K562 (cell line): ENCODE measurements around the gene FADD. TPM values are rescaled to one million over a fixed set of nuclear protein-coding genes. Genes with fewer than 3 reads are reported as not detected.

Experiments
- ATAC-seq: fragments of 200-7000 bp; cut with Tn5 transposase; 3 replicates; pipeline ENCODE4 v1.9.1; 2020; ENCODE audit warnings: moderate library complexity
- BruUV-seq: library from RNA; stranded (reverse); fragments of 400-500 nt; replicated peaks from 2 replicates; lab custom pipeline; 2021; lab: Mats Ljungman, UMichigan
- CTCF ChIA-PET: fragments of 300-600 bp; formaldehyde crosslinking; extraction: SDS; loops from one replicate; lab custom pipeline; 2021; ENCODE audit warnings: low intra/inter-chr PET ratio; lab: Yijun Ruan, JAX
- POLR2A ChIA-PET: fragments of 300-600, 350-650 bp; sonication (Branson Sonifier 250); formaldehyde crosslinking; extraction: SDS; loops from one replicate; lab custom pipeline; 2021; ENCODE audit warnings: antibody characterized with exemption, inconsistent platforms; lab: Yijun Ruan, JAX
- DNase-seq, 4 experiments: peaks; one replicate each; pipeline versions ENCODE4 v3.0.0 to v3.0.0-alpha.2; 2011 to 2018; ENCODE audit warnings: low spot score in 3 of 4, mixed read lengths in 3 of 4; ENCODE audit errors: extremely low read depth in 1 of 4
- FAIRE-seq: peaks from 2 replicates; lab custom pipeline; 2011; peaks lifted over from hg19 to GRCh38; lab: Jason Lieb, UNC
- H2AFZ ChIP-seq: 2 replicates; pipeline ENCODE4 v1.6.0; 2011; ENCODE audit warnings: low read depth, low read length, control low read depth, inconsistent platforms
- H3K27ac ChIP-seq: fragments of 200-600 bp; 3 replicates; pipeline ENCODE4 v1.8.0; 2011; ENCODE audit warnings: low read depth, mild to moderate bottlenecking, control low read depth, inconsistent platforms, low read length, moderate library complexity, mixed read lengths; ENCODE audit errors: extremely low read depth
- H3K27me3 ChIP-seq, 2 experiments: fragments of 300-600 bp in 1 of 2; 2 replicates in 1 of 2; 3 replicates in 1 of 2; pipeline versions ENCODE4 v1.6.0 to v1.8.0; 2011; ENCODE audit warnings: inconsistent platforms in 2 of 2, low read length in 2 of 2, mild to moderate bottlenecking in 1 of 2, mixed read lengths in 1 of 2, moderate library complexity in 1 of 2; ENCODE audit not compliant: control insufficient read depth in 2 of 2, insufficient read depth in 2 of 2
- H3K36me3 ChIP-seq: fragments of 300-600 bp; 3 replicates; pipeline ENCODE4 v1.8.0; 2011; ENCODE audit warnings: mild to moderate bottlenecking, low read length, inconsistent platforms; ENCODE audit not compliant: control insufficient read depth, insufficient read depth
- H3K4me1 ChIP-seq, 2 experiments: fragments of 200-600 bp in 1 of 2; replicated peaks in 1 of 2; 2 replicates in 1 of 2; 3 replicates in 1 of 2; pipeline versions ENCODE4 v1.5.1 to v1.8.0; 2011; ENCODE audit warnings: inconsistent platforms in 2 of 2, low read length in 2 of 2, mild to moderate bottlenecking in 1 of 2, mixed read lengths in 1 of 2, moderate library complexity in 1 of 2; ENCODE audit not compliant: control insufficient read depth in 2 of 2, insufficient read depth in 2 of 2
- H3K4me2 ChIP-seq: 2 replicates; pipeline ENCODE4 v1.6.1; 2011; ENCODE audit warnings: low read length, control low read depth, inconsistent platforms, mixed read lengths; ENCODE audit not compliant: insufficient read depth
- H3K4me3 ChIP-seq: fragments of 200-600 bp; sonication (generic), shearing (Covaris generic); 2 replicates; pipeline ENCODE4 v1.5.1; 2016; ENCODE audit warnings: control low read depth, inconsistent platforms
- H3K79me2 ChIP-seq: fragments of 200-600 bp; 3 replicates; pipeline ENCODE4 v1.8.0; 2011; ENCODE audit warnings: low read length, inconsistent platforms; ENCODE audit not compliant: control insufficient read depth, insufficient read depth
- H3K9ac ChIP-seq, 2 experiments: 2 replicates each; pipeline versions ENCODE4 v1.6.0 to v1.6.1; 2011; ENCODE audit warnings: low read depth in 2 of 2, low read length in 2 of 2, control low read depth in 1 of 2, inconsistent platforms in 1 of 2, mild to moderate bottlenecking in 1 of 2, mixed read lengths in 1 of 2; ENCODE audit not compliant: insufficient read depth in 1 of 2
- H3K9me1 ChIP-seq: one replicate; pipeline ENCODE4 v1.6.0; 2011; ENCODE audit warnings: inconsistent platforms, mild to moderate bottlenecking, low read length, moderate library complexity; ENCODE audit not compliant: control insufficient read depth, insufficient read depth
- H3K9me3 ChIP-seq: replicated peaks from 2 replicates; pipeline ENCODE4 v1.5.1; 2011; ENCODE audit warnings: low read depth, low read length, inconsistent platforms; ENCODE audit not compliant: control insufficient read depth, insufficient read depth
- H4K20me1 ChIP-seq: replicated peaks from 2 replicates; pipeline ENCODE4 v1.6.1; 2011; ENCODE audit warnings: low read length, inconsistent platforms, mixed read lengths; ENCODE audit not compliant: control insufficient read depth, insufficient read depth
- KDM5B ChIP-seq: fragments of 200-600 bp; sonication (generic); IDR thresholded peaks from 2 replicates; pipeline ENCODE4 v1.6.1; 2012; ENCODE audit warnings: low read depth, mild to moderate bottlenecking, moderate library complexity, low read length, control low read depth, inconsistent platforms; ENCODE audit not compliant: insufficient replicate concordance
- POLR2A ChIP-seq: fragments of 450-650 bp; conservative IDR thresholded peaks from 2 replicates; pipeline ENCODE4 v1.6.1; 2016
- SUPT5H ChIP-seq: fragments of 450-650 bp; IDR thresholded peaks from 2 replicates; pipeline ENCODE4 v1.6.1; 2016
- ZBTB26 ChIP-seq: fragments of 450-650 bp; formaldehyde crosslinking; IDR thresholded peaks from 2 replicates; pipeline ENCODE4 v1.4.0; 2022; ENCODE audit warnings: missing genetic modification characterization
- WGBS: fragments of 100-300 bp; shearing (Covaris generic); methylation state at CpG from one replicate; pipeline ENCODE4 v1.1.6; 2016; ENCODE audit warnings: low coverage, mixed read lengths; ENCODE audit not compliant: insufficient coverage; ENCODE audit errors: missing lambda C conversion rate; 5-methylcytosine and 5-hydroxymethylcytosine counted together
- in situ Hi-C: fragments of 300-500 bp; cut with MboI; formaldehyde crosslinking; loops from 4 replicates; pipeline ENCODE4 v1.15.0; 2018; ENCODE audit warnings: inconsistent platforms, mixed read lengths
- intact Hi-C: fragments of 100-400 bp; cut with micrococcal nuclease; formaldehyde crosslinking; loops from 2 replicates; pipeline ENCODE4 v1.14.2; 2022
- polyA plus RNA-seq, 8 experiments: library from polyadenylated mRNA; depleted of rRNA in 4 of 8; stranded (reverse) in 5 of 8; unstranded in 3 of 8; fragments of >200 nt; fragmentation: Nextera tagmentation in 2 of 8; fragmentation: Illumina TruSeq in 1 of 8; extraction: Ambion mirVana in 2 of 8; extraction: Trizol in 1 of 8; gene quantifications; 2 replicates each; pipeline versions ENCODE4 v1.2.1 to v1.2.3, GENCODE V29; 2011 to 2014; ENCODE audit warnings: inconsistent platforms in 1 of 8, missing spikeins in 1 of 8
- total RNA-seq, 7 experiments: library from RNA; depleted of rRNA in 6 of 7; stranded (reverse); fragments of >200 nt in 6 of 7; fragmentation: Illumina TruSeq in 2 of 7; extraction: Trizol in 2 of 7; gene quantifications; 2 replicates each; pipeline versions ENCODE4 v1.2.1 to v1.2.3, GENCODE V29; 2011 to 2021; ENCODE audit warnings: low replicate concordance in 1 of 7

Gene FADD
- total and polyA plus RNA-seq, 9 of the 15 experiments (the other 6 are each of a cell fraction or from before 2014, with no cell fraction given), result 0.29 to 26.9 (median 20.4) TPM

DNA sequence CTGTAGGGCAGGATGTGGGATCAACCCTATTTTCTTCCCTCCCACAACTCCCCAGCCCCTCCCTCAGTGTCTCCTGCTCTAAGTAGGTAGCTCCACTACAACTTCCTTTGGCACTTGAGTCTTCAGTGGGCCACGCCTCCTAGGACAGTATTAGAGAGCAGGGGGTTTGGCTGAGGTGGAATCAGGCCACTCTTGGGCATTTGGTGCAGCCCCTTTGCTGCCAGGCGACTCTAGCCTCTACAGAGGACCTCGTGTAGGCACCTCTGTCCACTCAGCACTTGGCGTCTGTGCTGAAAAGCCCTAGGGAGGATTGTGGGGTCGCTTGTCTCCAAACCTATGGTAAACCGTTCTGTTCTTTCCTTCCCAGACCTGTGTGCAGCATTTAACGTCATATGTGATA is 2.7 kb downstream of the FADD start:
- Histone ChIP-seq H3K4me2 (no peak overlapping the region), H3K79me2 (peaks cover 50% of the 10 kb centered on the region), H3K9ac (peak overlapping the region in 1 of 2 experiments; percentile 48; a peak in 1 of 4 replicates), H3K36me3 (peaks cover 38% of the 10 kb centered on the region), H3K27ac (no peak overlapping the region), H4K20me1 (peaks cover 32% of the 10 kb centered on the region), H2AFZ (no peak overlapping the region), H3K9me3 (no peaks in the 10 kb centered on the region), H3K27me3 (no peaks in the 10 kb centered on the region), H3K4me1 (peaks cover 15 to 37% of the 10 kb centered on the region in 2 experiments; a peak in 4 of 5 replicates)
- CTCF ChIA-PET, result no interaction called here
- POLR2A ChIA-PET, result interaction anchor here (0.6 to 2.2 kb wide), 2 partner anchors 17 to 191 kb away, joined by 3 to 6 read pairs; no protein-coding TSS in a partner anchor
- intact Hi-C loops (loop anchor here (10.0 kb wide), 2 partner anchors 189 to 239 kb away; partner anchors contain the start of gene CTTN), in situ Hi-C loops (no loop called here)
- 94% methylated on average over 7 of the region's 7 CpGs for WGBS
- no peak for DNase-seq
- no peak for ATAC-seq
- BruUV-seq, result no TSS peak
- TF ChIP-seq POLR2A (0 out of 2 replicates have a peak, but pooled peaks have one; percentile 5), ZBTB26 (CRISPR knock-in tag) (no peak), KDM5B (peak; percentile 19), SUPT5H (0 out of 2 replicates have a peak, but pooled peaks have one; percentile 19)
- TF ChIP-seq, all 486 proteins: peak for 3
- FAIRE-seq, result no peak
- Histone ChIP-seq H3K9me1 (peaks cover 7% of the 10 kb centered on the region), H3K4me3 (no peak overlapping the region)
